GM10847 (cell line): ENCODE results near the gene PALLD.

ENCODE experiments used
- POLR2A ChIP-seq: IDR thresholded peaks from 2 replicates; pipeline ENCODE4 v1.6.1; 2011; ENCODE audit not compliant: insufficient read length; ENCODE audit errors: extremely low read depth

The PALLD gene

GRCh38 chr4:168610911-168611530, 114.2 kb downstream of the PALLD start:
- no peak for TF ChIP-seq POLR2A

DNA sequence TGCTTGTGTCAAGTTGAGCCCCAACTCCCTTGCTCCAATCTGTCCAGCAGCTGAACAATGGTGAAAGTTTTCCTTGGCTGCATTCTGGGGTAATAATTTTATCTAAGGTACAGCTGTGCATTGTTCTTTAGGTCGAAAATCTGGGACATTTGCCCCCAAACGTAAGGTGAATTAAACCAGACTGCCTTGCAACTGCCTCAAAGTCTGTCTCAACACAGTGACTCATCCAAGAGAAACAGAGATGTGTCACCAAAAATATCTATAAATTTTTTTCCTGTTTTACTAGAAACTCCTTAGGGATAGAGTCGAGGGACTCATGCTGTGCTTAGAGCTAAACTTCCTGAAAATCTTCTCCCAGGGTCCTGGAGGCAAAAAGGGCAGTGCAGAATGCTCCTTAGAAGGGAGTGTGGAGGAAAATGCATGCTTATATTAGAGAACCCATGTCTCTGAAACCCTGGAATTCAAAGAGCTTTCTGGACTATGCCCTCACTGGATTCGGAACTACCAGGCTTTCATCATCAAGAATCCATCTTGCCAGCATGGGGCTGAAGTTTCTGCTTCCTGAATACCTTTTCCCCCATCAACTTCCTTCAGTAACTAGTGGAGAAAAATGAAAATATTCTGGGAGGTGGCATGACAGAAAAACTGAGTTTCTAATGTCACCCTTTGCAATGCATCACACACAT, 115.7 kb downstream of the PALLD start:
- no peak for TF ChIP-seq POLR2A

DNA sequence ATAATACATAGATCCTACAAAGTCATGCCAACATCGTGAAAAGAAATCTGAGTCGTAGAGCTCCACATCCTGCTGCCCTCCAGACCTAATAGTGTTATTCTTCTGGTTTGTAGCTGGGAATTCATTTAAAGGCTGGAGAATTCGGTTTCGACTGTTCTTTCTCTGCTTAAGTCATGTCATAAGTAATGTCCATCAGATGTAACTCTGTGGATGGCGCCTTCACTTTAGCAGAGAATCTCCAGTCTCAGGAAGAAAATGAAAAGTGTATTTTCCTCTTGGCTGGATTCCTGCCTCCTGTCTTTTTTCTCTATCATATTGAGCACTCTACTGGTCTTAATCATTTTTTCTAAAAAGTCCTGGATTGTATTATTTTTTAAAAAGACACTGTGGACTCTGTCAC, 117.0 kb downstream of the PALLD start:
- TF ChIP-seq POLR2A, result no peak

- no peak for TF ChIP-seq POLR2A
Observed at GRCh38 chr4:168614281-168615057, 117.6 kb downstream of the PALLD start.

DNA sequence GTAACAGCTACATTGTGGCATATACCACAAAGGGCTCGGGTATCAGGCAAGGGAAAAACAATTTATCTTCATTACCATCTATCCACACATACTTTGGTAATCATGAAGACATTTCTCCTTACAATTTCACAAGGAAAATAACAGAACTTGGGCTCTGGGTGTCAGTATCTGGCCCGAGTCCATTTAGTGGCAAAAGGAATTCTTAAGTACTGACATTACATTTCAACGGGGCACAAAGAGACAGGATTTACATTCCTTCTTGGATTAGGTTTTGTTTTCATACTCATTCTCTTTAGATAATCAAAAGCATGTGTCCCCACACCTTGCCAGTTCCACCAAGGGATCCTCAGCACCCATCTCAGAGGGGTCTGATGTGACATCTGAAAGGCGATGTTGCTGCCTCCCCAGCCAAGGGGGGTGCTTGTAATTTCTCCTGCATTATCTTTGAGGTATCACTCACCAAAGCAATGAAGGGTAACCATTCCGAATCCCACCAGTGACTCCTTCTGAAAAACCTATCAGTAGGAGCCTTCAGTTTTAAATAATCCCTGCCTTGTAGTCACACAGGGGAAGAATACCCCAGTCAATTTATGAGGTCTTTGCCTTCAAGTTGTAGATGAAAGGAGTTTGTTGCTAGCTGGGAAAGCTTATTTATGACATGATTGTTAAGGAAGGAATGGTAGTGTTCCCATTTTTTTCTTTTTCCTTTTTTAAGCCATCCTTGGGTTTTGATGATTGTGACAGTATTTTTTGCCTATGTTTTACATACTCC, 118.6 kb downstream of the PALLD start:
- TF ChIP-seq POLR2A, result no peak

GRCh38 chr4:168618577-168619265, 121.9 kb downstream of the PALLD start:
- TF ChIP-seq POLR2A, result no peak

- no peak for TF ChIP-seq POLR2A
Observed at GRCh38 chr4:168619266-168619631, 122.4 kb downstream of the PALLD start.

- no peak for TF ChIP-seq POLR2A
Observed at GRCh38 chr4:168621806-168622589, 125.1 kb downstream of the PALLD start.

DNA sequence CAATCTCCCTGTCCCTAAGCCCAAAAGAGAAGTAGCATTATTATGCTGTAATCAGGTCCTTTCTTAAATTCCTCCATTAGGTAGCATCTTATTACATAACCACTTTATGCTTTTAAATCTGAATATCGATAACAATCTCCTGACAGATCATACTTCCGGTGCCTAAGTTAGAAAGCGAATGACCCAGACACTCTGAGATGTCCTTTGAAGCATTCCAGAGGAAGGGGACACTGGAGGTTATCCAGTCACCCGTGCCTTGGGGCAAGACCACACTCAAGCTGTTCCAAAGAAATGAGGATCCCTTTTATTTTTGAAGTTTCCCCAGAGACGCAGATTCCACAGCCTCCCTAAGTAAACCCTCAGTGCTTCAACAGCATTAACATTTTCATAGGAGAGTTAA, 125.7 kb downstream of the PALLD start:
- TF ChIP-seq POLR2A, result no peak

DNA sequence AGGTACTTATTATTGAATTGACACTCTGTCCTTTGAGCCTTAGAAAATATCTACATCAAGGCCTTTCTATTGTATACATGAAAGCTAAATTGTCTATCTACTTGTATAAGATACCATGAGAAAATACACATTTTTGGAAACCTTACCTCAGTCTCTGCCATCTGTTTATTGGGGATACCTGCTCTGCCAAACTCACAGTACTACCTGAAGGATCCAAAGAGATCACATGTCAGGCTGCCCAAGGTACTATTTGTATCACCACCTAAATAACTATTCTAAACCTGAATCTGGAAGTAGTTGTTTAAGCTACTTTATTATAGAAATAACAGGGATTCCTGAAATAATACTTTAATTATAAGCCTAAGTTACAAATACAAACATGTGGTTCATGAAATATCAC, 126.2 kb downstream of the PALLD start:
- no peak for TF ChIP-seq POLR2A

DNA sequence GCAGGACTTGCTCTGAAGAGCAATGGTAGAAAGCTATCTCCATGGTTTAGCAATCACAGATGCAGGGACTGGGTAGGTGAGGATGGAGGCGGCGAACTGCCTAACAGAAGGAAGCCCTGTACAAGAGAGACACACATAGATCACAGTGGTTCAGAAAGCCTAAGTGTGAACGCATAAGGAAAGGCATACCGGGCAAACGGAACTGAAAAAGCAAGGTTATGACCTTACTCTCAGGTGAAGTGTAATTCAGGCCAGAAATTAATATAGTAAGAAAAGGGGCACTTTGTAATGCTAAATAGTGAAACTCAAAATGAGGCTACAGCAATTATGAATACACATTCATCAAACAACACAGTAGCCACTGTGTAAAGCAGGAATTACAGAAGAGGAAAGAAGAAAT, 126.6 kb downstream of the PALLD start:
- TF ChIP-seq POLR2A, result no peak

DNA sequence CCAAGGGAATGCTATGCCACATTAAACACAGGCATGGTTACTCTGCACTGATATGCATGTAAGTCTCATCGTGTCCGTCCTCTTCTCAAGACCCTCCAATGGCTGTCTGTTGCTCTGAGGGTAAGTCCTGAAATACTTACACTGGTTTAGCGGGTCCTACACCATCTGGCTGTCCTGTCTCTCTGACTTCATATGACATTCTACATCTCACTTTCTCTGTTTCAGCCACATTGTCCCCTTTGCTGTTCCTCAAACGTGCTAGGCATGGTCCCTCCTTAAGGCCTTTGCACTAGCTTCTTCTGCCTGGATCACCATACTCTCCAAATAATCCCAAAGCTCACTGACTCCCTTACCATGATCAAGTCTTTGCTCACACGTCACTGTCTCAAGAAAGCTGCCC, 131.4 kb downstream of the PALLD start:
- TF ChIP-seq POLR2A, result no peak

GRCh38 chr4:168629566-168629965, 132.7 kb downstream of the PALLD start:
- no peak for TF ChIP-seq POLR2A
